H9 (cell line): ENCODE data around the gene TSPOAP1. TPM values are rescaled to one million over a fixed set of nuclear protein-coding genes. Genes with fewer than 3 reads are reported as not detected.

Experiments used
- DNase-seq: peaks from one replicate; pipeline ENCODE4 v3.0.0-alpha.2; 2017
- H2AFZ ChIP-seq: one replicate; pipeline ENCODE4 v1.6.1; 2013; ENCODE audit warnings: mild to moderate bottlenecking, low read length, control low read depth, moderate library complexity
- H2AK5ac ChIP-seq: 2 replicates; pipeline ENCODE4 v1.6.1; 2013; ENCODE audit warnings: low read length, control low read depth, mixed read lengths; ENCODE audit not compliant: insufficient read length
- H2BK120ac ChIP-seq: one replicate; pipeline ENCODE4 v1.6.1; 2013; ENCODE audit warnings: low read depth, mild to moderate bottlenecking, low read length, control low read depth, inconsistent platforms; ENCODE audit not compliant: poor library complexity, severe bottlenecking
- H2BK12ac ChIP-seq: 2 replicates; pipeline ENCODE4 v1.6.1; 2013; ENCODE audit warnings: low read length, control low read depth, mixed read lengths, low read depth; ENCODE audit not compliant: insufficient read length
- H2BK15ac ChIP-seq: 2 replicates; pipeline ENCODE4 v1.6.1; 2013; ENCODE audit warnings: low read depth, low read length, control low read depth
- H2BK20ac ChIP-seq: one replicate; pipeline ENCODE4 v1.6.1; 2013; ENCODE audit warnings: low read depth, mild to moderate bottlenecking, low read length, control low read depth, inconsistent platforms; ENCODE audit not compliant: poor library complexity, severe bottlenecking
- H2BK5ac ChIP-seq: 2 replicates; pipeline ENCODE4 v1.6.1; 2013; ENCODE audit warnings: low read length, control low read depth, mixed read lengths; ENCODE audit not compliant: insufficient read length
- H3K14ac ChIP-seq: 2 replicates; pipeline ENCODE4 v1.6.1; 2013; ENCODE audit warnings: low read length, control low read depth; ENCODE audit not compliant: insufficient read depth
- H3K18ac ChIP-seq: 2 replicates; pipeline ENCODE4 v1.6.1; 2013; ENCODE audit warnings: low read depth, mild to moderate bottlenecking, mixed read lengths, low read length, control low read depth; ENCODE audit not compliant: insufficient read length
- H3K23ac ChIP-seq: 2 replicates; pipeline ENCODE4 v1.6.1; 2013; ENCODE audit warnings: low read length, control low read depth, mixed read lengths, low read depth; ENCODE audit not compliant: insufficient read length
- H3K23me2 ChIP-seq: 2 replicates; pipeline ENCODE4 v1.6.1; 2013; ENCODE audit warnings: low read depth, mild to moderate bottlenecking, mixed read lengths, low read length, control low read depth; ENCODE audit not compliant: insufficient read length, poor library complexity, severe bottlenecking
- H3K27ac ChIP-seq: 2 replicates; pipeline ENCODE4 v1.5.1; 2013; ENCODE audit warnings: low read length, control low read depth, mixed read lengths, low read depth; ENCODE audit not compliant: insufficient read length
- H3K27me3 ChIP-seq: 2 replicates; pipeline ENCODE4 v1.6.1; 2013; ENCODE audit warnings: low read length, control low read depth, inconsistent platforms; ENCODE audit not compliant: insufficient read depth
- H3K4ac ChIP-seq: 2 replicates; pipeline ENCODE4 v1.6.1; 2013; ENCODE audit warnings: low read depth, mild to moderate bottlenecking, control low read depth, inconsistent platforms, low read length, moderate library complexity
- H3K4me1 ChIP-seq: 2 replicates; pipeline ENCODE4 v1.6.1; 2013; ENCODE audit warnings: low read length, control low read depth, inconsistent platforms; ENCODE audit not compliant: insufficient read depth
- H3K4me2 ChIP-seq: 2 replicates; pipeline ENCODE4 v1.6.1; 2013; ENCODE audit warnings: low read length, control low read depth, mixed read lengths; ENCODE audit not compliant: insufficient read length, insufficient read depth
- H3K56ac ChIP-seq: 2 replicates; pipeline ENCODE4 v1.6.1; 2013; ENCODE audit warnings: low read depth, mild to moderate bottlenecking, mixed read lengths, low read length, control low read depth; ENCODE audit not compliant: insufficient read length
- H3K79me1 ChIP-seq: 2 replicates; pipeline ENCODE4 v1.6.1; 2013; ENCODE audit warnings: low read depth, mild to moderate bottlenecking, moderate library complexity, low read length, control low read depth, inconsistent platforms; ENCODE audit not compliant: insufficient read depth, poor library complexity, severe bottlenecking
- H3K79me2 ChIP-seq: 2 replicates; pipeline ENCODE4 v1.6.1; 2013; ENCODE audit warnings: low read length, control low read depth, inconsistent platforms; ENCODE audit not compliant: insufficient read depth
- H3K9ac ChIP-seq: 2 replicates; pipeline ENCODE4 v1.6.1; 2013; ENCODE audit warnings: low read length, control low read depth, mixed read lengths; ENCODE audit not compliant: insufficient read length; ENCODE audit errors: extremely low read depth
- H3K9me3 ChIP-seq: one replicate; pipeline ENCODE4 v1.6.1; 2013; ENCODE audit warnings: low read depth, low read length, inconsistent platforms; ENCODE audit not compliant: control insufficient read depth
- H3T11ph ChIP-seq: one replicate; pipeline ENCODE4 v1.6.1; 2013; ENCODE audit warnings: mild to moderate bottlenecking, low read length, control low read depth, inconsistent platforms
- H4K20me1 ChIP-seq: one replicate; pipeline ENCODE4 v1.6.1; 2013; ENCODE audit not compliant: control insufficient read depth, insufficient read length, insufficient read depth
- H4K5ac ChIP-seq: 2 replicates; pipeline ENCODE4 v1.6.1; 2013; ENCODE audit warnings: low read depth, mild to moderate bottlenecking, mixed read lengths, low read length, control low read depth; ENCODE audit not compliant: insufficient read length
- H4K8ac ChIP-seq: replicated peaks from 2 replicates; pipeline ENCODE4 v1.6.1; 2013; ENCODE audit warnings: low read length, control low read depth, mixed read lengths, low read depth; ENCODE audit not compliant: insufficient read length
- H4K91ac ChIP-seq: 2 replicates; pipeline ENCODE4 v1.6.1; 2013; ENCODE audit warnings: low read depth, mild to moderate bottlenecking, moderate library complexity, mixed read lengths, low read length, control low read depth; ENCODE audit not compliant: insufficient read length
- H3K27ac Mint-ChIP-seq, 3 experiments: 2 replicates in 2 of 3; 3 replicates in 1 of 3; pipeline ENCODE4 v1.8.0; 2020 to 2021; ENCODE audit warnings: mixed read lengths in 3 of 3, mild to moderate bottlenecking in 1 of 3, moderate library complexity in 1 of 3
- H3K27me3 Mint-ChIP-seq: 2 replicates; pipeline ENCODE4 v1.8.0; 2021; ENCODE audit warnings: low read depth, mild to moderate bottlenecking, moderate library complexity, mixed read lengths
- H3K36me3 Mint-ChIP-seq, 3 experiments: 2 replicates in 2 of 3; 3 replicates in 1 of 3; pipeline ENCODE4 v1.8.0; 2020 to 2021; ENCODE audit warnings: low read depth in 3 of 3, mixed read lengths in 3 of 3; ENCODE audit not compliant: insufficient read depth in 1 of 3
- H3K4me1 Mint-ChIP-seq, 2 experiments: 2 replicates each; pipeline ENCODE4 v1.8.0; 2020; ENCODE audit warnings: mixed read lengths in 2 of 2
- H3K4me3 Mint-ChIP-seq, 2 experiments: 2 replicates in 1 of 2; 3 replicates in 1 of 2; pipeline ENCODE4 v1.8.0; 2020 to 2021; ENCODE audit warnings: mild to moderate bottlenecking in 2 of 2, mixed read lengths in 2 of 2, moderate library complexity in 1 of 2
- H3K9me3 Mint-ChIP-seq, 2 experiments: 2 replicates in 1 of 2; 3 replicates in 1 of 2; pipeline ENCODE4 v1.8.0; 2020; ENCODE audit warnings: mild to moderate bottlenecking in 2 of 2, mixed read lengths in 2 of 2, moderate library complexity in 1 of 2
- WGBS: extraction: QIAGEN DNeasy Blood & Tissue Kit; methylation state at CpG from one replicate; pipeline ENCODE4 v1.1.7; 2013; ENCODE audit warnings: missing lambda C conversion rate, low lambda C conversion rate, mixed read lengths; ENCODE audit not compliant: insufficient read length; ENCODE audit errors: extremely low coverage; 5-methylcytosine and 5-hydroxymethylcytosine counted together
- total RNA-seq: library from RNA; stranded (reverse); gene quantifications from 2 replicates; pipeline ENCODE4 v1.2.1, GENCODE V29; 2021
- TF ChIP-seq, protein P1 (sequence below): fragments of 200-600 bp; sonication (generic); conservative IDR thresholded peaks from 3 replicates; pipeline ENCODE4 v1.8.0; 2021; ENCODE audit warnings: antibody characterized with exemption, mild to moderate bottlenecking

The TSPOAP1 gene
- total RNA-seq, 1 experiment from 2014 or later = 17.3 TPM

DNA sequence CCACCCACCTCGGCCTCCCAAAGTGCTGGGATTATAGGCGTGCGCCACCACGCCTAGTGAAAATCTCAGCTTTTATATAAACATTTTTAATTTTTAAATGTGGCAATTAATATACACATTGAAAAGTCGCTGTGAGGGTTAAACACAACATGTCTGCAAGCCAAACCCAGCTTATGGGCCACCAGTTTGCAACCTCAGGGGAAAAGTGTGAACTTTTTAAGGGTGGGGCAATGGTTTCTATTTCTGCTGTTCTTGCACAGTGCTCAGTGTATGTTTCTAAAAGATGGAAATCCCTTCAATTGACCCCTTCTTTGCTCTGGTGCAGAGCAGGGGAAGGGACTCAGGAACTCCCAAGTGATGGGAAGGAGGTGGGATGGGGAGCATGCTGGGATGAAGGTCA lies 41.7 kb upstream of the TSPOAP1 start:
- no peak overlapping the region for H3K4me3 Mint-ChIP-seq
- Histone ChIP-seq H3K4me1 (no peaks in the 10 kb centered on the region), H3K9me3 (no peaks in the 10 kb centered on the region), H4K8ac (no peak overlapping the region), H4K20me1 (no peaks in the 10 kb centered on the region), H2BK15ac (no peak overlapping the region), H2BK5ac (no peak overlapping the region), H2AFZ (no peak overlapping the region), H3K56ac (no peak overlapping the region), H3K79me2 (no peaks in the 10 kb centered on the region), H3K4ac (no peak overlapping the region), H3K27me3 (no peaks in the 10 kb centered on the region), H3K23me2 (no peaks in the 10 kb centered on the region), H3K4me2 (no peak overlapping the region), H2AK5ac (no peak overlapping the region), H4K91ac (no peak overlapping the region), H3K79me1 (no peaks in the 10 kb centered on the region), H2BK12ac (no peak overlapping the region), H3K23ac (no peak overlapping the region), H3T11ph (no peak overlapping the region), H4K5ac (no peak overlapping the region), H3K9ac (no peak overlapping the region), H3K18ac (no peak overlapping the region), H2BK20ac (no peak overlapping the region), H3K14ac (0 out of 2 replicates have a peak overlapping the region, but pooled peaks have one; percentile 10), H3K27ac (no peak overlapping the region), H2BK120ac (no peak overlapping the region)
- WGBS = no CpG with 5 or more reads among the region's 5 CpGs
- peaks cover 4 to 5% of the 10 kb centered on the region in 2 experiments for H3K4me1 Mint-ChIP-seq
- no peaks in the 10 kb centered on the region; a peak in 1 of 7 replicates for H3K36me3 Mint-ChIP-seq
- DNase-seq = no peak
- H3K9me3 Mint-ChIP-seq = no peaks in the 10 kb centered on the region
- TF ChIP-seq, protein P1, sequence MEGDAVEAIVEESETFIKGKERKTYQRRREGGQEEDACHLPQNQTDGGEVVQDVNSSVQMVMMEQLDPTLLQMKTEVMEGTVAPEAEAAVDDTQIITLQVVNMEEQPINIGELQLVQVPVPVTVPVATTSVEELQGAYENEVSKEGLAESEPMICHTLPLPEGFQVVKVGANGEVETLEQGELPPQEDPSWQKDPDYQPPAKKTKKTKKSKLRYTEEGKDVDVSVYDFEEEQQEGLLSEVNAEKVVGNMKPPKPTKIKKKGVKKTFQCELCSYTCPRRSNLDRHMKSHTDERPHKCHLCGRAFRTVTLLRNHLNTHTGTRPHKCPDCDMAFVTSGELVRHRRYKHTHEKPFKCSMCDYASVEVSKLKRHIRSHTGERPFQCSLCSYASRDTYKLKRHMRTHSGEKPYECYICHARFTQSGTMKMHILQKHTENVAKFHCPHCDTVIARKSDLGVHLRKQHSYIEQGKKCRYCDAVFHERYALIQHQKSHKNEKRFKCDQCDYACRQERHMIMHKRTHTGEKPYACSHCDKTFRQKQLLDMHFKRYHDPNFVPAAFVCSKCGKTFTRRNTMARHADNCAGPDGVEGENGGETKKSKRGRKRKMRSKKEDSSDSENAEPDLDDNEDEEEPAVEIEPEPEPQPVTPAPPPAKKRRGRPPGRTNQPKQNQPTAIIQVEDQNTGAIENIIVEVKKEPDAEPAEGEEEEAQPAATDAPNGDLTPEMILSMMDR = no peak
- peak overlapping the region in 1 of 3 experiments; percentile 23; a peak in 1 of 7 replicates for H3K27ac Mint-ChIP-seq
- no peaks in the 10 kb centered on the region; the same call in 1 of the 2 replicates for H3K27me3 Mint-ChIP-seq
